Hematopoietic multipotent progenitor cell treated with erythropoietin and hydrocortisone succinate and interleukin-3 and kit ligand, for 15 days (in vitro differentiated cells): ENCODE measurements around the gene ARHGAP33.

Source experiments
- DNase-seq: peaks from one replicate; pipeline ENCODE4 v3.0.0-alpha.2; 2015; ENCODE audit warnings: low spot score

Gene ARHGAP33

DNA sequence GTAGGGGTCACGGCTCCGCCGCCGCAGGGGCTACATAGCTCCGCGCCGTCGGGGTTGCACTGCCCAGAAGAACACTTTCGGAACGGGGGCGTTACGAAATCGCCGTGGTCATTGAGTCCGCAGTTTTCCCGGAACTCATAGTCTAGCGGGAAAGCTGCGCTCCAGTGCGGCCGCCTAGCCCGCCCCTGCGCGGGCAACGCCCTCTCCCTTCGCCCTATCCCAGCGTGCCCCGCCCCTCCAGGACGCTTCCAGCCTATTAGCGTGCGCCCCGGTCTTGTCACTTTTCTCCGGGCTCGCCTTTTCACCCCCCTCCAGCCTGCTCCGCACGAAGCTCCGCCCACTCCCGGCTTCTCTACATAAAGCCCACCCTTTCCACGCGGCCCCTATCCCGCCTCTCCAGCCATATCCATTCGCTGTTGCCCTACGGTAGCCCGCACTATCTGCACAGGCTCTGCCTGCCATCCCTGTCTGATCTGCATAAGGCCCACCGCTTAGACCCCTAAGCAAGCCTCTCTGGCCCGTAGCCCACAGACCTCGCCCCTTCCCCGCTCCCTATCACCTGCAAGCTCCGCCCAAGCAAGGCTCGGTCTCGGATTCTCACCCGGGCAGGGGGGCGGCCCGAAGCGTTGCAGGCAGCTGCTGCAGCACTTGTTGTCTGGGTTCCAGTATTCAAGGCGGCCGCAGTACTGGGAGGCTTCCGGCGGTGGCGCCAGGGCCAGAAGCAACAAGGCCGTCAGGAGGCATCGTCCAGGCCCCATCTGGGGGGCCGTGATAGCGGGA is 34.8 kb upstream of the ARHGAP33 start:
- DNase-seq, result peak; percentile 97

DNA sequence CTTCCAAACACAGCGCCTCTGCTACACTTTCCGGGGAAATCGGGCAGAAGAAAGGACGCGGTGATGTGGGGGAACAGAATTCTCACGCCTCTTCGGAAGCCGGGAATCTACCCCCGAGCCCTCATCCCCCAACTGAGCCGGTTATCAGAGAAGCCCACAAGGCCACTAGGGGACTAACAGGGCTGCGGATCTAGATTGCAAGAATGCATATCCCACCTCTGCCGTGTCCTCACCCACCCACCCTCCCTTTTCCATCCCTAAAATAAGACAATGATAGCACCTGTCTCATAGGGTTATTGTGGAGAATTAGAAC is 34.2 kb upstream of the ARHGAP33 start:
- no peak for DNase-seq

DNA sequence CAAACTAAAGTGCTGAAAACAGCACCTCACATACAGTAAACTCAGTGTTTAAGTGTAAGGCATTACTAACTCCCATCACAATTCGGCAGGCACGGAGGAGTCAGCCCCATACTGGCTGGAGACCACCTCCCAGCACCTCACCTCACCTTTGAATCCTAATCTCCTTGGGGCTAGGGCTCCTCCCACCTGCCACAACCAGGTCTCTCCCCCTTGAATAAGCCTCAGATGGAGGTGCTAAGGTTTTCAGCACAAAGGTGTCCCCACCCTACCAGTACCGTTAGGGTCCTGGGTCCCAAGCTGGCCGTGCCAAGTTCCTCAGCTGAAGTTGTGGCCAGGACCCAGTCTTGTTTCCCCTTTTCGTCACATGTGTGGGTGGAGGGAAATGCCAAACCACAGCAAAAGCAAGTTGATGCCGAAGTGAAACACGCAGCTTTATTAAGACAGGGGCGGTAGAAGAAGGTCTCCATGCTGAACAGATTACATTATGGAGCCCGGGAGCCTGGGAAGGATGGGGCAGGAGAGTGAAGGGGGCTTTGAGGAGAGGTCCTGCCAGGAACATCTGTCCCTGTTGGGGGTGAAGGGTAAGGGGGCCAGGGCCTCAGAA is 33.1 kb upstream of the ARHGAP33 start, which contains the start of gene IGFLR1:
IGFLR1 (minus strand) TSS at position 332 of the 604 bp plus-strand sequence. CDS start 1,272 bp downstream, outside the sequence.
- DNase-seq, result no peak

DNA sequence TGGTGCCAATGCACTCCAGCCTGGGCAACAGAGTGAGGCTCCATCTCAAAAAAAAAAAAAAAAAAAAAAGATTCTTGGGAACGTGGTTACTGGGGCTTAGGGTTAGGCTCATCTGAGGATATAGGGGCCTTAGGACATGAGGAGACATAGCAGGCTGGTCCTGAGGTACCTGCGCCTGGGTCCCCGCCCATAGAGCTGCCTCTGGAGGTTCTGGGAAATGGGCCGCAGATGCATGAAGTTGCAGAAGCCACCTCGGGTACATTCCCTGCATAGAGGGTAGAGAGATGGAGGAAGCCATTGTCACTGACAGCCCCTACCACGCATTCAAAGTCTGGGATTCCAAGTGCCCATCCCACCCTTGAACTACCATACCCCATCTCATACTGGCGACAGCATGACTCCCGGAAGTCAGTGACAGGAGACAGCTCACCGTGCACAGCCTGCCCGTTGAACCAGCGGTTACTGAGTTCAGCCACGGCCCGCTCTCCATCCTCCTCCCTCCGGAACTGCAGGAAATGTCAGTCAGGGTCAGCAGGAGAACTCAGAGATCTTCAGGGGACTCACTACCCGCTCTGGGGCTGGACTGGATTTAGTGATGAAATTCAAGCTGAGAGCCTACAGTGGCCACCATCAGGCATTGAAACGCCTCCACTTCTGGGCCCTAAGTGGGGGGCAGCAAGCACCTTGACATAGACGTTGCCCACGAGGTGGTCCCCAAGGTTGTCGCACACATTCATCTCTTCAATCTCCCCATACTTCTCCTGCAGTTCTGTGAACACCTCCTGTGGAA is 31.5 kb upstream of the ARHGAP33 start:
- DNase-seq, result no peak

DNA sequence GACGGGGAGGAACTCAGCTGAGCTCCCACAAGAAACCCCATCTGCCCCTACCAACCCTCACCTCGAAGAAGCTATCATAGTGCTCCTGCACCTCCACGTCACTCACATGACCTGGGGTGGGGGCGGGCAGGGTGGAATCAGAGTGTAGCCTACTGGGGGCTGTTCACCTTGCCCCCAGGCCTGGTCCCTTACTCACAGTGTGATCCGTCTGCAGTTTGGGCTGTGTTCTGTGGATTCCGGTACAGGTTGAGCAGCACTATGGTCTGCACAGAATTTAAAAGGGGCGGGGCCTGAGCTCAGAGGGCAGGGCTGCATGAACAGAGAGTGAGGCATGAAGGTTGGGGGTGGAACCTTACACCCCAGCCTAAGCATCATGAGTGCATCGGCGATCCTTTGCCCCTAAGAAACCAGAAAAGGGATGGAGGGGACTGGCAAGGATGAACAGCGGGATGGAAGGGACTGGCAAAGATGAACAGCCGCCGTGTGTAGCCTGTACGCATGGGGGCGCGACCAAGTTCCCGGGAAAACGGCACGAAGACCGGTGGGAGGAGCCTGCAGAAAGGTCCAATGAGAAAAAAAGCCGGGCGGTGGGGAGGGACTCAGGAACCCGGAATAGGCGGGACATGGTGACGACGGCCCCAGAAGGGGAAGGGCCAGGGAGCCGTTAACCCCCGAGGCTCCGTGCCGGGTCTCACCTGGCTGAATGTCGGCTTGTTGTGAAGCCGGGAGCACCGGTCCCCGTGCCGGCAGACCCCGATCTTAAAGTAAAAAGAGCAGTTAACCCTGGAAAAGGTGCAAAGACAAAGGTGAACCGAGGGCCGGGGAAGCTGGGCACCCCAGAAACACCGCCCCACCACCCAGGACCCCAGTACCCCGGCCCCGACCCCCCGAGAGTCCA is 30.7 kb upstream of the ARHGAP33 start:
- peak; percentile 97 for DNase-seq

DNA sequence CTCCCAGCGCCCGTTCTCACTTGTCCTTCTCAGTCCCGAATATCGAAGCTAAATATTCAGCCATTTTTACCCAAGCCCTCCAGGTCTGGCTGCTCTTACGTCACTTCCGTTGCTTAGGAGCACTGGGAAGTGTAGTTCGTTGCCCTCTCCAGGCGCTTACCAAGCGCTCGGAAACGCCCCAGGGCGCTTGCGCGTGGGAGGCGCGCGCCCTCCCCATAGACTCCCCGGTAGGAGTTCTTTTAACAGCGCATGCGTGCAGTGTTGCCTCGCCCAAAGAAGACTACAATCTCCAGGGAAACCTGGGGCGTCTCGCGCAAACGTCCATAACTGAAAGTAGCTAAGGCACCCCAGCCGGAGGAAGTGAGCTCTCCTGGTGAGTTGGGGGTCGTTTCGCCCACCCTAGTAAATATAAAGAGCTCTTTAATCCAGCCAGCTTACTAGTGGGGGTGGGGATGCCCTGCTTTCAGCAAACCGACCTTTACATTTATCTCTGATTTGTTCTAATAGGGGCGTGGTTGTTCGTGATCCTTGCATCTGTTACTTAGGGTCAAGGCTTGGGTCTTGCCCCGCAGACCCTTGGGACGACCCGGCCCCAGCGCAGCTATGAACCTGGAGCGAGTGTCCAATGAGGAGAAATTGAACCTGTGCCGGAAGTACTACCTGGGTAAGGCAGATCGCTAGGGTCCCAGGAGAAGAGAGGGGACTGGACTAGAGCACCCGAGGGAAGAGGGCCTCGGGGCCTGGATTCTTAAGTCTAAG is 29.9 kb upstream of the ARHGAP33 start, which contains the start of the genes PSENEN and U2AF1L4:
PSENEN (plus strand) TSS at position 324 of the 759 bp plus-strand sequence; CDS start at position 604, 280 bp downstream.
U2AF1L4 (minus strand) TSS at position 91 of the 759 bp plus-strand sequence; CDS start at position 64, 27 bp downstream.
- peak; percentile 100 for DNase-seq

DNA sequence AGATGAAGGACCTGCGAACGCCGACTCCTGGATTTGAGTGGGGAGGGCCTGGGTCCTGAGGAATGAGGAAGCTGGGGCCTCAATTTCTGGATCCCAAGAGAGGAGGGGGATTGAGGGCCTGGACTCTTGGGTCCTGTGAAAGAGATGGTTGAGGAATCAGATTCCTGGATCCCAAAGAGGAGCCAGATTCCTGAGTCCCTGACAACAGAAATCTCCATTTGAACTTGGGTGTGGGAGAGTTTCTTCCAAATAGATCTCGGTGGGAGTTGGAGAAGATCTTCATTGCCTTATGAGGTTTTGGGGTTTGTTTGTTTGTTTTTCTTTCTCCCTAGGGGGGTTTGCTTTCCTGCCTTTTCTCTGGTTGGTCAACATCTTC is 29.3 kb upstream of the ARHGAP33 start:
- no peak for DNase-seq

DNA sequence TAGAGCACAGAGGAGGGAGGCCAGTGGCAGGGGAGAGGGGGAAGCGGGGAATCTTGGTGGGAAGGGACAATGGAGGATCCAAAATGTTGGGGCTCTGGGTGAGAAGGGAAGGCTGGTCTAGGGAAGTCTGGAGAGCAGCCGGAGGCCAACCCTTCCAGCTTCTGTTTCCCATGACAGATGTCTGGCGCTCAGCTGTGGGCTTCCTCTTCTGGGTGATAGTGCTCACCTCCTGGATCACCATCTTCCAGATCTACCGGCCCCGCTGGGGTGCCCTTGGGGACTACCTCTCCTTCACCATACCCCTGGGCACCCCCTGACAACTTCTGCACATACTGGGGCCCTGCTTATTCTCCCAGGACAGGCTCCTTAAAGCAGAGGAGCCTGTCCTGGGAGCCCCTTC is 28.8 kb upstream of the ARHGAP33 start:
- no peak for DNase-seq

DNA sequence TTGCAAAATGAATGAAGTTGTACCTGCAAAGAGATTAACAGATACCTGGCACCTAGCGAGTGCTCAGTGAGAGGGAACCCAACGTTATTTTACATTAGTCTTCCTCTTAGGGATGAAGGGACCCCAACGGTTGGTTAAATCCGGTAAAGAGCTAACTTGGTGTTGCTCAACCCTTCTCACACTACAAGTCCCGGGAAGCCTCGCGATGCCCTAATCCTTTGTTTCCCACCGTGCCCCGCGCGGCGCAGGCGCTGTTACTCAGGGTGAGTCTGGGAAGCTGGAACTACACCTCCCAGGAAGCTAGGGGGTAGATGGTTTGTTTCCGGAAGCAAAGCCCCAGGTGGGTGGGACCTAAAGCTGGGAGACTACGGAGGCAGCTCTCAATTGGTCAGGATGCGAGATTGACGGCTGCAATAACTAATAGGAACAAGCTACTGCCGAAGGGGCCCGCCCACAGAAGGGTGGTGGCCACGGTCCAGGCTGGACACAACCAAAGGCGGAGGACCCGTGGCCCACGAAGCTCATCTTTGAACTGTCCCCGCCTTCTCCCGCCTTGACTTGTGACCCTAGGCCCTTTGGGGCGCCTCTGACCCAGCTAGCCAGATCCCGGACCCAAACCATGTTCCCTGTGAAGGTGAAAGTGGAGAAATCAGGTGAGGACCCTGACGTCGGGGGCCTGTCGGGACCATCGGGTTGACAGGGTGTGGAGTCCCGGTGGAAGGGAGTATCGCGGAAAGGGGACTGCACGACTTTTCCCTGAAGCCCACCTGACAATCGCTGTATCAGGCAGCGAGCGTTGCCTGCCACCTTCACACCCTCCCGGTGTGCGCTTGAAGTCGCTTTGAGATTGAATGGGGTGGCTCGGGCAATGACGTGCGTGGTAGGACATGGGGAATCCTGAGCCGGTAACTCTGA is 27.0 kb upstream of the ARHGAP33 start, which contains the start of gene LIN37:
LIN37 (plus strand) TSS at position 471 of the 915 bp plus-strand sequence; CDS start at position 620, 149 bp downstream.
- DNase-seq, result peak; percentile 100

DNA sequence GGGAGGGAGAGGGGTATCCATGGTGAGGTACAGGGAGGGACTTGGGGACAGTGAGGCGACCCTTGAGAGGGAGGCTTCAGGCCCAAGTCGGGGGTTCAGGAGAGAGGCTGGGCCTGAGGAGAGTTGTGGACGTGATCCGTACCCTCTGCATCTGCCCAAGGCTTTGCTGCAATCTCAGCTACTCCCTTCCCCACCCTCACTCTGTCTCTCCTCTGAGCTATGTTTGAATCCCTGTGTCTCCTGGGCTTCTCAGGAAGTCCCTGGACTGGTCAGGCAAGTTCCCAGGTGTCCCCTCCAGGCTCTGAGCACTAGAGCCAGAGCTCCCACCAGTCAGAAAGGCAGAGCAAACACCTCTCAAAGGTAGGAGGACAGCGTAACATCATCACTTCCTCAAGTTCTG is 25.2 kb upstream of the ARHGAP33 start:
- no peak for DNase-seq

DNA sequence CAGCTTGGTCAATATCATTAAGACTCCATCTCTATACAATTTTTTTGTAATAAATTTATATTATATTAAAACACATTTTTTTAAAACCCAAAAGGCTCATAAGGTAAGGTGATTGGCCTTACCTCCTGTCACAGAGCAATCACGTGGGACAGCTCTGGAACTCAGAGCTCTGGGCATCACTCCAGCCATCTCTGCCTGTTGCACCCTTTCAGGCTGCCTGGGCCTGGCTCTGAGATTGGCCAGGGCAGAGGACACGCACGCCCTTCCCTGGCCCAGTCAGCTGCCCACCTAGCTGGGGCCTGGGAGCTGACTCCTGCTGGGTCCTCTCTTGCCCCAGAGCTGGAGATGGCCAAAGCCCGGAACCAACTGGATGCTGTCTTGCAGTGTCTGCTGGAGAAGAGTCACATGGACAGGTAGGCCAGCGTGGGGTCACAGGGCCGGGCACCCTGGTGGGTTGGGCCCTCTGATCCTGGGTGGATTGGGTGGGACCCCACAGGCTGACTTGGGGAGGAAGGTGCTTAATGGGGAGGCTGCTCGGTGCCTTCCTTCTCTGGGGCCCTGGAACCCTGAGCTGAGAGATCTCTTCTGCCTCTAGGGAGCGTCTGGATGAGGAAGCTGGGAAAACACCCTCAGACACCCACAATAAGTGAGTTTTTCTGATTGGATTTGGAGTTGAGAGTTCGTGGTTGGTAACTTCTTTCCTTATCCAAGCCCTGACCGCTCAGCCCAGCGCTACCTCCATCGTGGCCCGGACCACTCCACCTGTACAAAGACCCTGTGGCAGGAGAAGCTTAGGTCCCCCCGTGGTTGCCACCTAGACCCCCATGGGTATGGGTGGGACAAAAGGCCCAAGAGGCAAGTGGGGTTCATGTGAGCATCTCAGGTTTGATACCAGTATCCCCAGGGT is 23.3 kb upstream of the ARHGAP33 start:
- no peak for DNase-seq

DNA sequence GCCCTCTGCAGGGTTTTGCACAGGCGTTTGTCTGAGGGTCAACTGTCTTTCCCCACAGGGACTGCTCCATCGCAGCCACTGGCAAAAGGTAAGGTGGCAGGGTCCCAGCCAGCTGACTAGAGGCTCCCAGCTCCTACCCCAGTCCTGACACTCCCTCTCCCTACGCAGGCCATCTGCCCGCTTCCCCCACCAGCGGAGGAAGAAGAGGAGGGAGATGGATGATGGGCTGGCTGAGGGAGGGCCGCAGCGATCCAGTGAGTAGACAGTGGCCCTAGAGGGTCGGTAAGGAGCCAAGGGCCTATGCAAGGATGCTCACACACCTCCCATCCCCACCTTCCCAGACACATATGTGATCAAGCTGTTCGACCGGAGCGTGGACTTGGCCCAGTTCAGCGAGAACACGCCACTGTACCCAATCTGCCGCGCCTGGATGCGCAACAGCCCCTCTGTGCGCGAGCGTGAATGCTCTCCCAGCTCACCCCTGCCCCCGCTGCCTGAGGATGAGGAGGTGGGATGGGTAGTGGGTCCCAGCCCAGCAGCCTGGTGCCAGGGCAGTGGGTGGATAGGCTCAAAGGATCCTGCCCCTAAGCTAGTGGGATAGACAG is 22.5 kb upstream of the ARHGAP33 start:
- no peak for DNase-seq

DNA sequence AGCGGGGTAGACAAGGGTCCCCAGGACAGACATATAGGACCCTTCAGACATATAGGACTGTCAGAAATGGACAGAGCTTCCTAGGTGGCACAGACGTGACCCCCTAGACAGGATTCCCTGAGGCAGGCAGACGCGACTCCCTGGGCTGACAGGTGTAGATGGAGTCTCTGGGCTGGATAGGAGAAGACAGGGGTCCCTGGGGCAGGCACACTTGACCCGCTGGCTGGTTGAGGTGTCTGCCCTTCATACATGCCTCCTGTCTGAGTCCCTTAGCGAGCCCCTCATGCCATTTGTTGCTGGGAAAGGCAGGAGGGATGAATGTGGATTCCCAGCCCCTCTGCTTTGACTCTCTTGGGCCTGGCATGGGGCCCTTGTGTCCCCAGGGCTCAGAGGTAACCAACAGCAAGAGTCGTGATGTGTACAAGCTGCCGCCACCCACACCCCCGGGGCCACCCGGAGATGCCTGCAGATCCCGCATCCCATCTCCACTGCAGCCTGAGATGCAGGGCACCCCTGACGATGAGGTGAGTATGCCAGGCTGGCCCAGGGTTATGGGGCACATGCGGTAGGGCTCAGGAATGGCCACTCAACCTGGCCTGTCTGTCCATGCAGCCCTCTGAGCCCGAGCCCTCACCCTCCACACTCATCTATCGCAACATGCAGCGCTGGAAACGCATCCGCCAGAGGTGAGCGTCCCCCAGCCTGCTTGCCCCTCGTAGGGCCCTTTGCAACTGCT is 21.6 kb upstream of the ARHGAP33 start:
- no peak for DNase-seq

DNA sequence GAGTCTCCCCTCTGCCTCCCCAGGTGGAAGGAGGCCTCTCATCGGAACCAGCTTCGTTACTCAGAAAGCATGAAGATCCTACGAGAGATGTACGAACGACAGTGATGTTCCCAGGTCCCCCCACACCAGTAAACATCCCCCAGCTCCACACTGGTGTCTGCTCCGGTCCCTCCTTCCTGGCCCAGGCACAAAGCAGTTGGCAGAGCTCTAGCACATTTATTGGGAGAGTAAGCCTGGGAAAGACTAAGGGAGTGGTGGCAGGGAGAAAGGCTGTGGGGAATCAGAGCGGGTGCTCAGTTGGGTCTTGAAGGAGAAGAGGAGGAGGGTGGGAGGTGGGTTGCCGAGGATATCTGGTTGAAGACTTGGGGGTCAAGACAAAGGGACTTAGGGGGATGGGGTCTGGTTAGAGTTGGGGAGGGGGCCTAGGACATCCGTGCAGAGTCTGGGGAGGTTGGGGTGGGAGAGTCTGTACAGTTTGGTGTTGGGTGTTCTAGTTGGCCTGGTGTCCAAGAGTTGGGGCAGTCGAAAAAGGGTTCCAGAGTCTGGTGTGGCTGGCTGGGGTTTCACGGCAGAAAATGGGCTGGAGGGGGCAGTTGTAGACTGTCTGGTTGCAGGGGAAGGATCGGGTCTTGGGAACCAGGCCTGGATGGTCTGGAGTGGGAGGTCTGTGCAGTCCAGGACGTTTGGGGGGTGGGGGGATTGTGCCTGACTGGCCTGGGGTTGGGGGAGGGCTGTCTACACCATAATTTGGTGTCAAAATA is 20.8 kb upstream of the ARHGAP33 start:
- DNase-seq, result no peak

DNA sequence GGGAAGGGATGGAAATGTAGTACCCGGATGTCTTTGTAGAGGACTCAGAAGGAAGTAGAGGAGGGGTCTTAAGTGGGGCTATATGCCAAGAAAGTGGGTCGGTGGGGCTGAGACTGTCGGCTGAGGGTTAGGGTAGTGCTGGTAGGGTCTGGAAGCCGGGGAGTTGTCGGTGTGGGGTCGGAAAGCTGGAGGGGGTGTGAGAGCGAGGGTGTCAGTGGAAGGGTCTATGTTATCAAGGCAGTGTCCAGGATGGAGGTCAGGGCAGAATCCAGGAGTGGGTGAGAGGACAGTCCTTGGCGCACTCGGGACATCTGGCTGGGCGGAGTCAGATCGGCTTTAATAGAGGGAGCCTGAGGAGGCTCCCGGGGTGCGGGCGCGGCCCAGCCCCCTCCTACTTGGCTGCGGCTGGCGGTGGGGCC is 20.2 kb upstream of the ARHGAP33 start:
- DNase-seq, result no peak

DNA sequence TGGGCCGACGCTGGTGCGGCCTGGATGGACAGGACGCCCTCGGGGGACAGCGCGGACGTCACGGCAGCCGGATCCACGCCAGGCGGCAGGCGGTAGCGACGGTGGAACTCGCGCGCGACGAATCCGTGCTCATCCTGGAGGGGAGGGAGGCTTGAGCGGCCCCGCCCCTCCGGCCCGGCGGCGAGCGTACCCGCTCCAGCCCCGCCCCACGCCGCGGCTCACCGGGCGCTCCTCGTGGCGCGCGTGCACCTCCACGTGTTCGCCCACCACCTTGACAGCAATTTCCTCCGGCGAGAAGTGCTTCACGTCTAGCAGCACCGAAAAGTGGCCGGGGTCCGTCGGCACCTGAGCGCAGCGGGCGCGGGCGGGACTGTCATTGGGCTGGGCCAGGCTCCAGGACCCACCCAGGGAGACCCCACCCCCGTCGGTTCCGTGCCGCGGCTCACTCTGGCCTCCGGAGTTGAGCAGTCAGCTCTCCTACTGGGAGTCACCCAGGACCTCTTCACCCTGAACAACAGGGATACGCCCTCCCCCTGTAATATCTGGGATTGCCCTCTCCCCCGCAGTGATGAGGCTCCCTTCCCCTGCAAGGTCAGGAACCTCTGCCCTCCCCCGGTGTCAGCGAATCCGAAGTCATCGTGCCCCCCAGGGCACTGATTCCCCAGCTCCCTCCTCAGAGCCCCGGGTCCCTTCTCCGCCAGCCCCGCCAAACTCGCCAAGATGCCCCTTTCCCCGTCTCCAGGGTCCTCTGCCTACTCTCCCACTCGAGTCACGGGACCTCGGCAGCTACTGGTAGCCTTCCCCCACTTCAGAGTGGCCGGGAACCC is 19.6 kb upstream of the ARHGAP33 start:
- DNase-seq, result peak; percentile 60
